HG02840 (cell line): ENCODE measurements around the gene CXCL11.
"Not testable (repeated sequence)": the region's sequence is repeated elsewhere in the genome, so short reads cannot be mapped to it uniquely, and the experiment has no call there.

ENCODE experiments used
- ATAC-seq: cut with Tn5 transposase; IDR thresholded peaks from one replicate; pipeline ENCODE4 v1.9.1; 2021; ENCODE audit warnings: mild to moderate bottlenecking, moderate library complexity, moderate number of reproducible peaks; ENCODE audit not compliant: unreplicated experiment, low FRiP score

The CXCL11 gene

GRCh38 chr4:76003620-76004019 lies 32.2 kb downstream of the CXCL11 start:
- ATAC-seq: no peak

GRCh38 chr4:76003035-76003434 lies 32.8 kb downstream of the CXCL11 start:
- ATAC-seq: no peak

- ATAC-seq: no peak
Measured at GRCh38 chr4:76002176-76002575, 33.7 kb downstream of the CXCL11 start.

- no peak for ATAC-seq
Measured at GRCh38 chr4:76001700-76002099, 34.2 kb downstream of the CXCL11 start.

- ATAC-seq: no peak
Measured at GRCh38 chr4:76000279-76000678, 35.6 kb downstream of the CXCL11 start.

GRCh38 chr4:75998525-75999147 lies 37.2 kb downstream of the CXCL11 start:
- not testable (repeated sequence) for ATAC-seq

GRCh38 chr4:75997946-75998345 lies 37.9 kb downstream of the CXCL11 start:
- ATAC-seq: no peak

GRCh38 chr4:75997081-75997480 lies 38.8 kb downstream of the CXCL11 start:
- no peak for ATAC-seq

GRCh38 chr4:75995727-75996126 lies 40.1 kb downstream of the CXCL11 start:
- no peak for ATAC-seq

- ATAC-seq: no peak
Measured at GRCh38 chr4:75992462-75992861, 43.4 kb downstream of the CXCL11 start.

- no peak for ATAC-seq
Measured at GRCh38 chr4:75989846-75990528, 45.9 kb downstream of the CXCL11 start.

- ATAC-seq: no peak
Measured at GRCh38 chr4:75985116-75985515, 50.8 kb downstream of the CXCL11 start.
